HEK293 (cell line): ENCODE measurements around the gene NRN1L.

Source experiments
- CTCF ChIA-PET: fragments of 350-600 bp; formaldehyde crosslinking; extraction: SDS; loops from one replicate; lab custom pipeline; 2021; ENCODE audit warnings: antibody characterized with exemption; lab: Yijun Ruan, JAX
- POLR2A ChIA-PET: fragments of 300-600 bp; formaldehyde crosslinking; extraction: SDS; loops from one replicate; lab custom pipeline; 2020; ENCODE audit warnings: antibody characterized with exemption, inconsistent platforms; lab: Yijun Ruan, JAX
- H3K27ac ChIP-seq: fragments of 200-500 bp; sonication (Bioruptor generic); 2 replicates; pipeline ENCODE4 v1.5.1; 2014; ENCODE audit warnings: low read depth, low read length, control low read depth, inconsistent platforms; ENCODE audit errors: extremely low read depth
- H3K36me3 ChIP-seq, 2 experiments: fragments of 200-500 bp in 1 of 2; sonication (Bioruptor generic) in 1 of 2; 1 replicate in 1 of 2; 2 replicates in 1 of 2; pipeline ENCODE4 v1.5.1; 2014 to 2017; ENCODE audit warnings: inconsistent platforms in 2 of 2, low read length in 2 of 2; ENCODE audit not compliant: control insufficient read depth in 2 of 2, insufficient read depth in 1 of 2
- H3K4me1 ChIP-seq: fragments of 200-500 bp; sonication (Bioruptor generic); 2 replicates; pipeline ENCODE4 v1.5.1; 2014; ENCODE audit warnings: mild to moderate bottlenecking, low read length, inconsistent platforms; ENCODE audit not compliant: control insufficient read depth, insufficient read depth
- H3K4me3 ChIP-seq: 2 replicates; pipeline ENCODE4 v1.5.1; 2011; ENCODE audit warnings: low read depth, mild to moderate bottlenecking, control low read depth, low read length, moderate library complexity
- H3K9me3 ChIP-seq: fragments of 200-500 bp; sonication (Bioruptor generic); 2 replicates; pipeline ENCODE4 v1.5.1; 2014; ENCODE audit warnings: low read depth, low read length, inconsistent platforms; ENCODE audit not compliant: control insufficient read depth, insufficient read depth
- GLIS1 ChIP-seq: fragments of 450-650 bp; formaldehyde crosslinking; IDR thresholded peaks from 2 replicates; pipeline ENCODE4 v1.5.1; 2016; ENCODE audit warnings: missing biosample characterization, missing genetic modification characterization
- MYNN ChIP-seq: fragments of 450-650 bp; formaldehyde crosslinking; IDR thresholded peaks from 2 replicates; pipeline ENCODE4 v1.5.1; 2016; ENCODE audit warnings: missing biosample characterization, missing genetic modification characterization, borderline replicate concordance
- SP3 ChIP-seq: fragments of 450-650 bp; formaldehyde crosslinking; IDR thresholded peaks from 2 replicates; pipeline ENCODE4 v1.5.1; 2016; ENCODE audit warnings: missing biosample characterization, missing genetic modification characterization
- WT1 ChIP-seq: fragments of 450-650 bp; formaldehyde crosslinking; IDR thresholded peaks from 2 replicates; pipeline ENCODE4 v1.5.1; 2016; ENCODE audit warnings: missing biosample characterization, missing genetic modification characterization
- ZBTB20 ChIP-seq: fragments of 450-650 bp; formaldehyde crosslinking; IDR thresholded peaks from 2 replicates; pipeline ENCODE4 v1.5.1; 2016; ENCODE audit warnings: missing biosample characterization, missing genetic modification characterization
- ZIC2 ChIP-seq: fragments of 450-650 bp; formaldehyde crosslinking; IDR thresholded peaks from 2 replicates; pipeline ENCODE4 v1.5.1; 2016; ENCODE audit warnings: missing biosample characterization, missing genetic modification characterization
- ZNF473 ChIP-seq: fragments of 450-650 bp; formaldehyde crosslinking; IDR thresholded peaks from 2 replicates; pipeline ENCODE4 v1.5.1; 2017; ENCODE audit warnings: missing biosample characterization, missing genetic modification characterization
- ZNF549 ChIP-seq: fragments of 450-650 bp; IDR thresholded peaks from 2 replicates; pipeline ENCODE4 v1.5.1; 2018; ENCODE audit warnings: missing biosample characterization, missing genetic modification characterization, mild to moderate bottlenecking, inconsistent platforms, moderate library complexity
- ZNF629 ChIP-seq: fragments of 450-650 bp; formaldehyde crosslinking; IDR thresholded peaks from 2 replicates; pipeline ENCODE4 v1.5.1; 2017; ENCODE audit warnings: missing biosample characterization, missing genetic modification characterization
- ZNF654 ChIP-seq: fragments of 450-650 bp; formaldehyde crosslinking; IDR thresholded peaks from 2 replicates; pipeline ENCODE4 v1.5.1; 2016; ENCODE audit warnings: low read depth, missing biosample characterization, missing genetic modification characterization
- ZNF692 ChIP-seq: fragments of 450-650 bp; formaldehyde crosslinking; IDR thresholded peaks from 2 replicates; pipeline ENCODE4 v1.5.1; 2016; ENCODE audit warnings: missing biosample characterization, missing genetic modification characterization
- TF ChIP-seq, protein P1 (sequence below): fragments of 450-650 bp; formaldehyde crosslinking; IDR thresholded peaks from 2 replicates; pipeline ENCODE4 v1.5.1; 2016; ENCODE audit warnings: missing biosample characterization, missing genetic modification characterization
- TF ChIP-seq, protein P2 (sequence below): fragments of 450-650 bp; IDR thresholded peaks from 2 replicates; pipeline ENCODE4 v1.5.1; 2018; ENCODE audit warnings: missing biosample characterization, mild to moderate bottlenecking, missing genetic modification characterization

The NRN1L gene

GRCh38 chr16:67919622-67920221 lies 35.0 kb downstream of the NRN1L start:
- POLR2A ChIA-PET: no interaction called here

DNA sequence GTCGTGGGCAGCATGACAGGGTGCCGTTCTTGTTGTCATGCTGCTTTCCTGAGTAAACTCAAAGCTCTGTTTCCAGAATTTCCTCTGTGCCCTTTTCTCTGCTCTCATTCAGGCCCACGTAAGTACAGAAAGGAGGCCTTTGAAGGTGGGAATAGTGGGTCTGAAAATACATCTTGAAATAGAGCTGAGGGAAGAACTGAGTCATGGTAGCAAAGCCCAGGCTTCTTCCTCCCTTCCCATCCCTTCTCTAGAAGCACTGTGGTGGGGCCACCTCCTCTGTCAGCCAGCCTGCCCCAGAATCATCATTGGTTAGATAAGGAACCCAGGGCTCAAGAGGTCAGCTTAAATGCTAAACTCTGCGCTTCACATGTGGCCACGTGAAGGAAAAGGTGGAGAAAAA lies 37.5 kb downstream of the NRN1L start:
- Histone ChIP-seq H3K4me1 (peaks cover 10% of the 10 kb centered on the region; the same call in 1 of the 2 replicates), H3K4me3 (no peak overlapping the region), H3K9me3 (no peaks in the 10 kb centered on the region), H3K36me3 (peaks cover 0 to 36% of the 10 kb centered on the region in 2 experiments; a peak in 1 of 3 replicates), H3K27ac (no peak overlapping the region)
- TF ChIP-seq ZBTB20 (tag by site-specific recombination) (no peak), SP3 (tag by site-specific recombination) (no peak), GLIS1 (no peak), ZNF692 (tag by site-specific recombination) (peak; percentile 46; the same call in 1 of the 2 replicates), ZIC2 (0 out of 2 replicates have a peak, but pooled peaks have one; percentile 22)
- ChIA-PET POLR2A (no interaction called here), CTCF (interaction anchor here (1.1 to 1.7 kb wide), 4 partner anchors 10 to 249 kb away, joined by 3 to 5 read pairs (median 4); partner anchors contain the start of gene PSMB10)

More at GRCh38 chr16:67919622-67920221, 35.0 kb downstream of the NRN1L start:
- H3K36me3 ChIP-seq: peaks cover 0 to 57% of the 10 kb centered on the region in 2 experiments; a peak in 1 of 3 replicates
- no peaks in the 10 kb centered on the region for H3K4me1 ChIP-seq
- peak; percentile 21; the same call in 1 of the 2 replicates for TF ChIP-seq ZNF654 (tag by site-specific recombination)
- TF ChIP-seq, protein P1, sequence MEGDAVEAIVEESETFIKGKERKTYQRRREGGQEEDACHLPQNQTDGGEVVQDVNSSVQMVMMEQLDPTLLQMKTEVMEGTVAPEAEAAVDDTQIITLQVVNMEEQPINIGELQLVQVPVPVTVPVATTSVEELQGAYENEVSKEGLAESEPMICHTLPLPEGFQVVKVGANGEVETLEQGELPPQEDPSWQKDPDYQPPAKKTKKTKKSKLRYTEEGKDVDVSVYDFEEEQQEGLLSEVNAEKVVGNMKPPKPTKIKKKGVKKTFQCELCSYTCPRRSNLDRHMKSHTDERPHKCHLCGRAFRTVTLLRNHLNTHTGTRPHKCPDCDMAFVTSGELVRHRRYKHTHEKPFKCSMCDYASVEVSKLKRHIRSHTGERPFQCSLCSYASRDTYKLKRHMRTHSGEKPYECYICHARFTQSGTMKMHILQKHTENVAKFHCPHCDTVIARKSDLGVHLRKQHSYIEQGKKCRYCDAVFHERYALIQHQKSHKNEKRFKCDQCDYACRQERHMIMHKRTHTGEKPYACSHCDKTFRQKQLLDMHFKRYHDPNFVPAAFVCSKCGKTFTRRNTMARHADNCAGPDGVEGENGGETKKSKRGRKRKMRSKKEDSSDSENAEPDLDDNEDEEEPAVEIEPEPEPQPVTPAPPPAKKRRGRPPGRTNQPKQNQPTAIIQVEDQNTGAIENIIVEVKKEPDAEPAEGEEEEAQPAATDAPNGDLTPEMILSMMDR (tag by site-specific recombination): peak; percentile 54
- TF ChIP-seq, protein P2, sequence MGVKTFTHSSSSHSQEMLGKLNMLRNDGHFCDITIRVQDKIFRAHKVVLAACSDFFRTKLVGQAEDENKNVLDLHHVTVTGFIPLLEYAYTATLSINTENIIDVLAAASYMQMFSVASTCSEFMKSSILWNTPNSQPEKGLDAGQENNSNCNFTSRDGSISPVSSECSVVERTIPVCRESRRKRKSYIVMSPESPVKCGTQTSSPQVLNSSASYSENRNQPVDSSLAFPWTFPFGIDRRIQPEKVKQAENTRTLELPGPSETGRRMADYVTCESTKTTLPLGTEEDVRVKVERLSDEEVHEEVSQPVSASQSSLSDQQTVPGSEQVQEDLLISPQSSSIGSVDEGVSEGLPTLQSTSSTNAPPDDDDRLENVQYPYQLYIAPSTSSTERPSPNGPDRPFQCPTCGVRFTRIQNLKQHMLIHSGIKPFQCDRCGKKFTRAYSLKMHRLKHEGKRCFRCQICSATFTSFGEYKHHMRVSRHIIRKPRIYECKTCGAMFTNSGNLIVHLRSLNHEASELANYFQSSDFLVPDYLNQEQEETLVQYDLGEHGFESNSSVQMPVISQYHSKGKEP (tag by site-specific recombination): no peak
- H3K9me3 ChIP-seq: no peaks in the 10 kb centered on the region
- CTCF ChIA-PET: interaction anchor here (0.6 to 1.4 kb wide), 6 partner anchors 16 to 223 kb away, joined by 3 to 8 read pairs (median 4); no protein-coding TSS in a partner anchor
- H3K4me3 ChIP-seq: no peak overlapping the region
- no peak overlapping the region for H3K27ac ChIP-seq

DNA sequence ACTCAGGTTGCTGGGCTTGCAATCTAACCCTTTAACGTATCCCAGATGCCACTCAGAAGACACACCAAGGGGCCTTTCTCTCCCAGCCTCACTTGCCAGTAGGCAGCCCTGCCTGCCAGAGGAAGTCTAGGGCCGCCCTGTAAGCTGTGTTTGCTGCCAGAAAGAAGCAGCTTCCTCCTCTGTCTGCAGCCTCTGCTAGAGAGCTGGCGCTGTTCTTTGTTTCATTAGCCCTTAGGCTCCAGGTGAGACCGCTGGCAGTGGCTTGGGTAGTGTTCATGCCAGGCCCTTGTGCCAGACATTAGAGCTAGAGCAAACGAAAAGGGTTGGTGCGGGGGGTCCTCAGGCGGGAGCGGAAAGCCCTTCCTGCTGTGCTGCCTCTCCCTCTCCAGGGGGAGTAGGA lies 38.1 kb downstream of the NRN1L start:
- Histone ChIP-seq H3K4me1 (peaks cover 10% of the 10 kb centered on the region; the same call in 1 of the 2 replicates), H3K9me3 (no peaks in the 10 kb centered on the region), H3K36me3 (peaks cover 0 to 36% of the 10 kb centered on the region in 2 experiments; a peak in 1 of 3 replicates), H3K4me3 (no peak overlapping the region), H3K27ac (no peak overlapping the region)
- CTCF ChIA-PET: interaction anchor here (1.1 to 1.7 kb wide), 5 partner anchors 10 to 250 kb away, joined by 3 to 5 read pairs (median 4); partner anchors contain the start of genes NRN1L and PSMB10
- TF ChIP-seq ZNF629 (no peak), MYNN (tag by site-specific recombination) (no peak), ZNF473 (tag by site-specific recombination) (no peak), WT1 (tag by site-specific recombination) (no peak), ZBTB20 (tag by site-specific recombination) (peak; percentile 79), ZNF549 (tag by site-specific recombination) (no peak)
- POLR2A ChIA-PET: no interaction called here
